ENCODE measurements around the gene PSMD4.
"Not testable (repeated sequence)": the region's sequence is repeated elsewhere in the genome, so short reads cannot be mapped to it uniquely, and the experiment has no call there.

PSMD4 gene

GRCh38 chr1:151254217-151255213, at the start of gene PSMD4:
TSS of gene PSMD4 (plus strand) at chr1:151254734. CDS start at chr1:151254783, 49 bp downstream.
- peak; percentile 98 for DNase-seq (ENCODE audit: extremely low spot score, insufficient read length, low read depth)
- peak; percentile 98 for FAIRE-seq

- FAIRE-seq; DNase-seq (ENCODE audit: extremely low spot score, insufficient read length, low read depth): not testable (repeated sequence)
These were observed 49.1 kb upstream of the PSMD4 start for GRCh38 chr1:151205381-151205965.

- FAIRE-seq (no peak), DNase-seq (ENCODE audit: extremely low spot score, insufficient read length, low read depth) (no peak)
These were observed 43.7 kb upstream of the PSMD4 start for GRCh38 chr1:151210830-151211229.

- FAIRE-seq (no peak), DNase-seq (ENCODE audit: extremely low spot score, insufficient read length, low read depth) (no peak)
These were observed 42.4 kb upstream of the PSMD4 start for GRCh38 chr1:151211972-151212705.

- FAIRE-seq (no peak), DNase-seq (ENCODE audit: extremely low spot score, insufficient read length, low read depth) (no peak)
These were observed 41.0 kb upstream of the PSMD4 start for GRCh38 chr1:151213560-151213959.

- DNase-seq (ENCODE audit: extremely low spot score, insufficient read length, low read depth) = no peak
- no peak for FAIRE-seq
These were observed 32.9 kb upstream of the PSMD4 start for GRCh38 chr1:151221616-151222015.

- DNase-seq (ENCODE audit: extremely low spot score, insufficient read length, low read depth) = no peak
- no peak for FAIRE-seq
These were observed 32.4 kb upstream of the PSMD4 start for GRCh38 chr1:151222130-151222529.

- FAIRE-seq = no peak
- DNase-seq (ENCODE audit: extremely low spot score, insufficient read length, low read depth) = no peak
These were observed 19.3 kb upstream of the PSMD4 start for GRCh38 chr1:151235235-151235634.

- peak; percentile 11 for DNase-seq (ENCODE audit: extremely low spot score, insufficient read length, low read depth)
- FAIRE-seq = peak; percentile 75
These were observed 16.7 kb upstream of the PSMD4 start for GRCh38 chr1:151237678-151238466.

- FAIRE-seq = no peak
- no peak for DNase-seq (ENCODE audit: extremely low spot score, insufficient read length, low read depth)
These were observed 16.1 kb upstream of the PSMD4 start for GRCh38 chr1:151238467-151238739.

GRCh38 chr1:151242442-151242841, 12.1 kb upstream of the PSMD4 start:
- no peak for DNase-seq (ENCODE audit: extremely low spot score, insufficient read length, low read depth)
- FAIRE-seq = no peak

GRCh38 chr1:151243683-151244216, 10.8 kb upstream of the PSMD4 start:
- no peak for DNase-seq (ENCODE audit: extremely low spot score, insufficient read length, low read depth)
- no peak for FAIRE-seq

- FAIRE-seq = no peak
- no peak for DNase-seq (ENCODE audit: extremely low spot score, insufficient read length, low read depth)
These were observed 7.7 kb upstream of the PSMD4 start for GRCh38 chr1:151246786-151247185.

GRCh38 chr1:151251656-151252470, 2.7 kb upstream of the PSMD4 start:
- FAIRE-seq = peak; percentile 76
- DNase-seq (ENCODE audit: extremely low spot score, insufficient read length, low read depth) = peak; percentile 51

- DNase-seq (ENCODE audit: extremely low spot score, insufficient read length, low read depth) = no peak
- FAIRE-seq = no peak
These were observed 847 bp downstream of the PSMD4 start for GRCh38 chr1:151255381-151255780.

GRCh38 chr1:151259351-151259750, 4.8 kb downstream of the PSMD4 start:
- DNase-seq (ENCODE audit: extremely low spot score, insufficient read length, low read depth) (no peak), FAIRE-seq (no peak)

- FAIRE-seq = no peak
- DNase-seq (ENCODE audit: extremely low spot score, insufficient read length, low read depth) = no peak
These were observed 11.1 kb downstream of the PSMD4 start for GRCh38 chr1:151265446-151266236.

GRCh38 chr1:151266315-151266714, 11.8 kb downstream of the PSMD4 start:
- FAIRE-seq = no peak
- DNase-seq (ENCODE audit: extremely low spot score, insufficient read length, low read depth) = no peak

Data from GM18507 (cell line).